COLO668 (cell line): ENCODE measurements around the gene GATA5.

Experiments
- DNase-seq: peaks from one replicate; lab custom pipeline; 2025; ENCODE audit not compliant: unreplicated experiment; lab: John Stamatoyannopoulos, UW

GATA5 gene

DNA sequence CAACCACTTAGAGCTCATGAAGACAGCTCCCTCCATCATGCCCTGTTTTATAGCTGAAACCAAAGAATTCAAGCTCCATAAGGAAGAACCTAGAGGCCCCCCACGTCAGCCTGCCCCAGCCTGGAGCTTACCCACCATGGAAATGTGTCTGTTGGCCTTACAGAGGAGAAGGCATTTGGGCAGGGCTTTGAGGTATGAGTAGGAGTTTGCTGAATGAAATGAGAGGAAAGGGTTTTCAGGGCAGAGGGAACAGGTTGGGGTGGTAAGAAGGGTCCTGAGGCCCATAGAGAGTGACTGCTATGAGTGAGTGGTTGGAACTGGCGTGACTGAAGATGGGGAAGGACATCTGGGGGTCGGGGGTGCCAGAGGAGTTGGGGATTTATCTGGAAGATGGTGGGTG, 12.7 kb upstream of the GATA5 start:
- DNase-seq = no peak

DNA sequence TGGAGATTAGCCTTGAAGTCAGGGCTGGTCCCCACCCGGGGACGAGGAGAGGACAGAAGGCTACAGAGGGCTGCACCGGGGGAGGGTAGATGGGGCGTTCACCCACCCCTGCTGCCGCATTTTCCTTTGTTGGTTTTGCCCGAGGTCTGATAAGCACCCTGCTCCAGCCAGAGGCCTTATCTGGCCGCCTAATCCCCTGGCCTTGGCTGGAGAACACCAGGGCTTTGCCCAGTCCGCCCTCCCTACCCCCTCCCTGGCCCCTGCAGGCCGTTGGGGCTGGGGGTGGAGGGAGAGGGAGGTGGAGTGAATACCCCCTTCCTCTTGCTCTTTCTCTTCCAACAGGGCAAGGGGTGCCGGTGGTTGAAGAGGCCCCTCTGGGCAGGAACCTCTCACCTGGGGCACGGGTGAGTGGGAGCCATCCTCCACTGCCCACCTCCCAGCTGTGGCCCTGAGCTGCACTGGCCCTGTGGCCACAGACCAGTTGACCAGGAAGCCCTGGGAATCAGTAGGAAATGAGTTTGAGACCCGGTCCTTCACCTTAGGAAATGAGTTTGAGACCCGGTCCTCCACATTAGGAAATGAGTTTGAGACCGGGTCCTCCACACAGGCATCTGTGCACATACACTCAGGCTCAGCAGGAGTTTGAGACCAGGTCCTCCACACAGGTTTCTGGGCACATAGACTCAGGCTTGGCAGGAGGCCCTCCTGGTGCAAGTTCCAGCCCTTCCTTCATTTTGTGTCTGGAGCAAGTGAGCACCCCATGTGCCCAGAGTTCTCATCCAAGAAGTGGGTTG, 12.0 kb upstream of the GATA5 start:
- DNase-seq = no peak

DNA sequence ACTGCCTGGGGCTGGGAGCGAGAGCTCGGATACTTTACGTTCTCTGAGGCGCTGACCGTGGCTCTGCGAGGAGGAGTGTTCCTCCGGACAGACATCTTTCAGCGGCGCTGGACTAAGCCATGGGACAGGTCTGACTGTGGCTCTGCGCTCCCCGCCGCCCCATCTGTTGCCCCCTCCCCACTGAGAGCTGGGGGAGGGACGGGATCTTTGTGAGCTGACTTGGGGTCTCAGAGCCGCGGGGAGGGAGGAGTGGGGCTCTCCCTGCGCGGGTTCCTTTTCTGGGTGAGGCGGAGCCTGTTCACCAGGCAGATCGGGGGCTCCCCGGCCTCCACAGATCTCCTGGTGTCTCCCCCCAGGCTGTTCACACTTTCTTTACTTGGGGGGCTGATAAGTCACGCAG, 11.3 kb upstream of the GATA5 start:
- no peak for DNase-seq

DNA sequence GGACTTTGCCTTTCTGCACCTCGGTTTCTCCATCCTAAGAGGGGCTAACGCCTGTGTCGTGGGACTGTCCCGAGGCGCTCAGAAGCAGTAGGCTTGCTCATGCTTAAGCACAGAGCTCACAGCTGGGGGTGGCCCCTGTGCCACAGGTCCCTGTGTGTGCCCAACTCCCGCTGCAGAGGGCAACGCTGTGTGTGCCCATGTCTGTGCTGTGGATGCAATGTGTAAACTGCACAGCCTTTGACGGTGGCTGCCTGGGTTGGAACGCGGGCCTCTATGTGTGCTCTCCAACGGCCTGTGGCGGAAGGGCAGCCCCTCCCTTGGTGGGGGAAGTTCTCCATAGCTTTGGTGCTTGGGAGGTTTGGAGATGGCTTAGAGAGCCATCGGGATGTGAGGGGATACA, 10.7 kb upstream of the GATA5 start:
- DNase-seq = no peak

DNA sequence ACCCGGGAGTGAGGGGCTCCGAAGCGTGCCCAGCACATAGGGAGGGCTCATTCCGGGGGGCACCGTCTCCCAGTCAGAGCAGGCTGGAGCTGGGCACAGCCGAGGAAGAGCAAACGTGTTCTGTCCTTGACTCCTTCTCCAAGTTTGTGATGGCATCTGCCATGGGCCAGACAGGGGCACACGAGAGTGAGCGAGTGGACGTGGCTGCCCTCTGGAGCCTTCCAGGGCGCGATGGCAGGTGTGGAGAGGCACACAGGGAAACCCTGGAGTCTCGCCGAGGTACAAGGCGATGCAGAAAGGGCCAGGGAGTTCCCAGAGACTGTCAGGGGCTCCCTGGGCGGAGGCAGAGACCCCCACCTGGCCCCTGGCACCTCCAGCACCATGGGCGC, 9.9 kb upstream of the GATA5 start:
- DNase-seq = no peak

DNA sequence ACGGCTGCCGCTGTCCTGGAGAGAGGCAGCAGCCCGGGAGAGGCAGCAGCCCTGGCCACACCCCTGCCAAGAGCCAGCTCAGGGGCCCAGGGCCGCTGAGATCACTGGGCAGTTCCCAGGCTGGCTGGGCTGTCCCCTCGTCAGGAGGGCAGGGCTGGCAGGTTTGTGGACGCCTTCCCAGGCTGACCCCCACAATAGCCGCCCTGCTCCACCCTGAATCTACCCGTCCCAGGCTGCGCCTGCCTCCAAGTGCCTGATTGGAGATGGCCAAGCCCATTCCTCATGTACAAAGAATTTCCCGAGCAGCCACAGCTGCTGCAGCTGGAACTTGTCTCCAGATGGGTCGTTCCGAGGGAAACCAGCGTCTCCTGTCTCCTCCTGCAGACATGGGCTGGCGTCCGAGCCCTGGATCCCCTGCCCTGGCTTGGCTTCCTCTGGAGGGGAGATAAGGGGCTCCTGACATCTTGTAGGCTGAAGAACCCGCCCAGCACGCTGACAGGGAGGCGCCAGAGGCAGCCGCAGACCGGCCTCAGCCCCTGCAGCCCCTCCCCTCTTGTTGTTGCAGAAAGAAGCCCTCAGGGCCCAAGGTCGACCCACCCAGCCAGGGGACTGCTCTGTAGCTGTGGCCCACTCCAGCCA, 9.4 kb upstream of the GATA5 start:
- no peak for DNase-seq

DNA sequence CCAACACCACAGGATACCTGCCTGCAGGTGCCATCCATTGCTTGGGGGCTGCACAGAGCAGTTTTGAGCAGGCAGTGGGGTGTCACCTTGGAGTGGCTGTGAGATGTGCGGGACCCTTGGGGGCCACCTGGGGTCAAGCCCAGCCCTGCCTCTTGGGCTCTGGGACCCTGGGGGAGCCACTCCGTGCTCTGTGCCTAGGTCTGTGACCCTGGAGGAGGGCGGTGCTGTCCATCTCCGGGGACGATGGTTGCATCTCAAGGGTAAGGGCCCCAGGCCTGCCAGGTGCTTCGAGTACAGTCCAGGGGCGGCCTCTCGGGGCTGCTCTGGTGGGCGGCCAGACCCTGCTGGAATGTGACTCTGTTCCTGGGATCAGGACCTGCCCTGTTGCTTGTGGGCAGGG, 8.7 kb upstream of the GATA5 start:
- DNase-seq = no peak

DNA sequence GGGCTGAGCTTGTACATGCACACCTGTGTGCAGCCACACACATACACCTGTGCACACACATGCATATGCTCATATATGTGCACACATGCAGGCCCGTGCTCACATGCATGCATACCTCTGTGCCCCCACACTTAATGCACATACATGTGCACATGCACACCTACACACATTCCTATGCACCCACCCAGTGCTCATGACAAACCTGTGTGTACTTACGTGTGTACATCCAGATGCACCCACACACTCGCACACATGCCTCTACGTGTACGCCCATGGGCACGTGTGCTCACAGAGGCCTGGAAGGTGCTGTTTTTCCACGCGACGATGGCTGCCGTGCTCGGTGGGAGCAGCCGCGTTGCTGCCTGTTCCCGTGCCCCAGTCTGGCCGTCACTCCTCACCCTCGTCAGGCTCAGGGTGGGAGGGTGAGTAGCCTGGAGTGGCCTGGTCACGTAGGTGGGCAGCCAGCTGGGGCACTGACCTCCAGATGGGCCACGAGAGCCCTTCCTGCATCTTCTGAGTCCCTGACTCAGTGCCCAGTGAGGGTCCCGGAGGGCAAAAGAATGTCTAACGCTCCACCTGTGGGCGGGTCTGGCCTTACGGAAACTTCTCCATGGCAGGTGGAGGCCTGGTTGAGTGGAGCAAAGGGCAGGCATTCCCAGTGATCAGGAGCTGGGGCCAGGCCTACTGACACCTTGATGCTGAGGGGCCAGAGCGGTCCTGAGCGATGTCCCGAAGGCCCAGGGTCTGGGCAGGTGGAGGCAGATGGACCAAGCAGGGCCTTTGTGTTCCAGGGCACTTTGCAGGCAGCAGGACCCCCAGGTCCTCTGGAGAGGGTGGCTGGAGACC, 8.0 kb upstream of the GATA5 start:
- no peak for DNase-seq

DNA sequence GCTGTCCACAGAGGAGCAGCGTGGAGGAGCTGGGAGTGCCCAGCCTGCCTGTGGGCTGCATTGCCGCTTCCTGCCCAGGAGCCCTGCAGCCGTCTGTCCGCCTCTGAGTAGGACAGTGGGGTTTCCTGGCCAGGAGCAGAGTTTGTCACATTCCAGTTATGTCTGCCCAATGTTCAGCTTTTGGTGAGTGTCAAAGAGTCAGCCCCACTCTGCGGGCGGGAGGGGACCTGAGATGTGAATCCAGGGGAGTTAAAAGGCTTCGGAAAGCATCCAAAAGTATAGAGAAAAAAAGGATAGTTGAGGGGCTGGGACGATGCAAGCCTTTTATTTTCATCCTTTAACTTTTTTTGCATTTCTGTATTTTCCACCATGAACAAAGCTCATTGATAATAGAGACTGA, 7.2 kb upstream of the GATA5 start:
- no peak for DNase-seq

DNA sequence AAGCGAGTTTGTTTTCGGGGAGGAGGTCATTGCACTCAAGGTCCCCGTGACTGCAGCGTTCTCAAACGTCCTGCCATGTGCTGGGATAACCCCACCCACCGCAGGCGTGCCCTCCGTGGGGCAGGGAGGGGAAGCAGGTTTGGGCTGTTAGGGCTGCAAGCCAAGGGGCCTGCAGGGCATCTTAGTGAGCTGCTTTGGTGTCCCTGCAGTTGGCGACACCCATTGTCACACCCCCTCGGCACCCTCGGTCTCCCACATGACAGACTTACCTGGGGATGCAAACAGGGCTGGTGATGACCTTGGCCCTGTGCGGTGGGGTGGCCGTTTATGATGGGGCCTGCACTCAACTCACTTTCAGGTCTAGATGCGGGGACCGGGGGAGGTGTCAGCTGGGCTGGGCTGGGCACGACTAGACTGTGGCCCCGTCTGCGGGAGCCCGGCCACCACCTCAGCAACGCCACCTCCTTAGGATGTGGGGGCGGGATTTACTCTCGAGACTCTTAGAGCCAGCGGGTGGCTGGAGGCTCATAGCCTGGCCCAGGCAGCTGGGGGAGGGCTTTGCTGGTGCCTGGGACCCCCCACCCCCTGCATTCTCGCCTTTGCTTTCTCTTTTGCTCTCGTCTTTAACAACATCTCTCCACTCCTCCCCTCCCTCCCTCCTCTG, 6.5 kb upstream of the GATA5 start:
- DNase-seq = no peak

DNA sequence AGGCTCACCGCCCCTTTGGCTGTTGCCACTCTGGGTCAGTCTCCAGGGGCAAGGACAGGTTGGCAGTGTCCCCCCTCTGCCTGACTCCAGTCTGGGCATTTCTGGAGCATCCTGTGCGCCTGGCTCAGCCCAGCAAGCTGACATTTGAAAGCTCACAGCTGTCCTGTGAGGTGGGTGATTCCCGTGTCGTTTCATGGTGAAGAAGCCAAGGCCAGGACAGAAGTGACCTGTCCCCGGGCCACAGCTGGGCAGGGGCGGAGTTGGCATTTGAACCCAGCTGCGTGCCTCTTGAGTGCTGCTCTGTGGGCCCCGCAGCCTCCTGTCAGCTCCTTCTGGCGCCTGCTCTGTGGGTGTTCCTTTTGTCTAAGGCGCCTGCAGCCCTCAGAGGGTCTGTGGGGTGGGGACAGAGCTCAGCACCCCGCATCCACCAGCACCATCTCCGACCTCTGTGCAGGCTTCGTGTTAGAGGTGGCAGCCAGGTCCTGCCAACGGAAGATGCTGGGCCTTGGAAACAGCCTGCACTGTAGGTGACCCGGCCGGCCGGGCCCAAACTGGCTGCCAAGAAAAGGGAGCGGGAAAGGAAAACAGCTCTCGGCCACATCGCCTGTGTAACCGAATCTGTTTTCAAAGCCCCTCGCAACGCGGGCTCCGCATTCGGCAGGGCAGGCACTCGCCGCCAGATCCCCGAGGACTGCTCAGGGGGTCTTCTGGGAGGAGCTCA, 5.8 kb upstream of the GATA5 start:
- DNase-seq = no peak

DNA sequence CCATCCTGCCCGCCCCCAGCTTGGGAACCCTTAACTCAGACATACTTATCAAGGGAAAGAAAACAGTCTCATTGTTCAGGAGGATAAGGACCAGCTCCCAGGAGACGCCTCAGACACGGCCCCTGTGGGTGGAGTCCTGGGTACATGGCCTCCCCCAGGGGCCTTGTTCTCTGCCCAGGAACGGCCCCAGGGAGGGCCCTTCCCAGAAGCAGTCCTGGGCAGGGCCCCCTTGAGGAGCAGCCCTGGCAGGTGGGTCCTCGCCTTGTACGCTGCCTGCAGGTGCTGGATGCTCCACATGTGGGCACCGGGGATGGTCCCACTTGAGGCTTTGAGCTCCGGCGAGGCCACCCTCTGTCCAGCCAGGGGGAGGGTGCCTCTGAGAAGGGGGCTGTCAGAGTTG, 4.5 kb upstream of the GATA5 start:
- DNase-seq = no peak

DNA sequence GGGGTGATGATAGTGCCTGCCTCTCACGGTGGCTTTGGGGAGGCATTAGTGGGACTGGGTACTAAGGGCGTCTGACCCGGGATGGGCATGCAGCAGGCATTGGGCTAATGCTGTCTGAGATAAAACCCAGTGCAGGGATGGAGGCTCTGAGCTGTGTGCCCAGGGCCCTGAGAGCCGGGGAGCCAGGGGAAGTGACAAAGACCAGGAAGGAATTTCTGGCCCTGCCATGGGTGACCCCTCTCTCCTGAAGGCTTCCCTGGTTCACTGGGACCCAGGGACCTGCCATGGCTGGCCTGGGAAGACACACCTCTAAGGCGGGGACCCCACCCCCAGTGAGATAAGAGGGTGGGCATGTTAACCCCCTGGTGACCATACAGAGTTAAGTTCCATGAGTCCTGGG, 3.9 kb upstream of the GATA5 start:
- DNase-seq = no peak

DNA sequence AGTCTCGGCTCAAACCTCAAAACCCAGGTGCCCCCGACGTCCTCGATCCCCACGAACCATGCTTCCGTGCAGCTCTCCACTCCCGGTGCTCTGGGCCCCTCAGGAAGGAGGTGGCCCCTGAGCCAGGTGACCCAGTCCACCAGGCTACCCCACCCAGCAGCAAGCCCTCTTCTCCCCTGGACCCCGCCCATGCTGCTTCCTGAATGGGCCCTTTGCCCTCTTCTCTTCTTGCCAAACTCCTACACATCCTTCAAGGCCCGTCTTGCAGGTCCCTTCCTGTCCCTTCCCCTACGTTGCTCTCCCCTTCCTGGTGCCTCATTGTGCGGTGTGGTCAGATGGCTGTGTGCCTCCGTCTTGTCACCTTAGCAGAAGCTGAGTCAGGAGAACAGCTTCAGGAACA, 3.4 kb upstream of the GATA5 start:
- DNase-seq = no peak

DNA sequence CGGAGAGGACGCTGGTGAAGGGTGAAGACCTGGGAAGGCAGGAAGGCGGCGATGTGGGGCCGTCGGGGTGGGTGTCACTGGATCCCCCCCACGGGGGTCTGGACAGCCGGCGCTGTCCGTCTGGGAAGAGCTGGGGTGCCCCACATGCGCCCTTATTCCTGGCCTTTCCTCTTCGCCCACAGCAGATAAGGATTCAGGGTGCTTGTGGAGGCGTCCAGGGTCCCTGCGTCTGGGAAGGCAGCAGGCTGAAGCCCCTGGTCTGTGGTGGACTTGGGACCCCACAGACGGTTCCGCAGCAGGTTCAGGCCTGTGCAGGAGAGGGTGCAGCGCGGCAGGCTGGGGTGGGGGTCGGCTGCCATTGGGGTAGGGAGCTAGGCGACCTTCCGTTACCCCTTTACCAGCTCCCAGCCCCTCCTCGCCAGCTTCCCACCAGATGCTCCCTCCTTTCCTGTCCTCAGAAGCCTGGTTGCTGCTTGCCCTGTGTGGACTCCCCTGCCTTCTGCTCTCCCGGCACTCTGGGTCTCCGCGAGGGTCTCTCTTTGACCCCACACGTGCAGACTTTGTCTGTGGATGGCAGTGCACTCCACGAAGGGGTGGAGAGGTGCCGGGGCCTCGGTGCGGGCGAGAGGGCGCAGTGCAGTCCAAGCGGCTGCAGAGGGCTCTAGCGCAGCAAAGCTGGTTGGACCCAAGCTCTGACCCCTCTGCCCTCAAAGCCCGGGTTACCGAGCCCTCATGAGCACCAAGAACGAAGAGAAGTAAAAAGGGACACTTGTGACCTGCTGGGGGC, 2.1 kb upstream of the GATA5 start:
- no peak for DNase-seq

DNA sequence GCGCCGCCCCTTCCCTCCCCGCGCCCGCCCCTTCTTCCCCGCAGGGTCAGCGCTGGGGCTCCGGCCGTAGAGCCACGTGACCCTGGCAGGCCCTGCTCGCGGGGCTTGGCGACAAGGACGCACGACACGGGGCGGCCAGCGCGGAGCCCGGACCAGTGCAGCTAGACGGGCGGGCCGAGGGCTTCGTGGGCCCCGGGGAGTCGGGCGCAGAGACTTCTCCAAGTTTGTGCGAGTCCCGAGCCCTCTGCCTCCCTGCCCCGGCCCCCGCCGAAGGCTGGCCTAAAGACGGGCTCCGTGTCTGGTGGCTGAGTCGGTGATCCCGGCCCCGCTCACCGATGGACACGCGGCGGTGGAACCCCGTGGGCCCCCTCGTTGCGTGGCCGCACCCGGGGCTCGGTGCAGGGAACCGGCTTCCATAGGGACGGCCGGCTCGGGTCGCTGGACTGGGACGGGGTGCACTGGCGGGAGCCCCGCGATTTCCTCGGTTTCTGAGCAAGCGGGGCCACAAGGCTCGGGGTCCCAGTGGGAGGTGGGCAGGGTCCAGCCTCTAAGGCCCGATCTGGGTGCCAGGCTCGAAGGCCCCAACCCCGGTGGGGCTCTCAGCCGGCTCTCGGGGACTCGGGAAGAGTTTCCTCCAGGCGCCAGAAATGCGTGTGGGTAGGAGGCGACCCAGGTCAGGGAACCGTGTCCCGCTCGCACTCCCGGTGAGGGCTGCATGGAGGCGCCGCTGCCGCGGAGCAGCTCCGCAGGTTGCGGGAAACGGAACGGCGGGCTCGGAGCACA, 452 bp upstream of the GATA5 start:
- DNase-seq = no peak

DNA sequence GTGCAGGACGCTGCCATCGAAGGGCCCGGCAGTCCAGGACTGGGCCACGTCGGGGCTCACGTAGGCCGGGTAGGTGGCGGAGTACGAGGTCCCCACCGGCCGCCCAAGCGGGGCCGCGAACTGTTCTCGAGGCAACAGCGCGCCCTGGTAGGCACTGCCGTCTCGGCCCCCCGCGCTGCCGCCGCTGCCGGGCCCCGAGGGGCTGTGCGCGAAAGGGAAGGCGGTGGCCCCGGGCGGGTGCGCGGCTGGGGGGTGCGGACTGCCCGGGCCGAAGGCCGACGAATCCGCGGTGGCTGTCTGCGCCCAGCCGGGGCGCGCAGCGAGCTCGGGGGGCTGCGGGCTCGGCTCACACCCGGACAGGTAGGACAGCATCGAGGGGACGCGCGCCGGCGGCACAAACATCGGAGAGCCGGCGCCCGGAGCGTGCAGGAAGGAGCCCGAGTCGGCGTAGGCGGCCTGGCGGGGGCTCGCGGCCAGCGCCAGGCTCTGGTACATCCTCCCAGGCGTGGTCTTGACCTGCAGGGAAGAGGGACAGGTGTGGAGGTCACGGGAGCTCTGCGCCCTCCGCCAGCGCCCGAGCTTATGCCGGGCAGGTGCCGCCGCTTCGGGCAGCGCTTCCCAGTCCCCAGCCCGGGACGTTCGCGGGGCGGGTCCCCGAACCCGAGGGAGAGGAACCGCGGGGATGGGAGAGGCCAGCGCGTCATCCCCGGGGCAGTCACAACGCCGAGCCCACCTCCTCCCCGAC, 596 bp downstream of the GATA5 start:
- DNase-seq = no peak

DNA sequence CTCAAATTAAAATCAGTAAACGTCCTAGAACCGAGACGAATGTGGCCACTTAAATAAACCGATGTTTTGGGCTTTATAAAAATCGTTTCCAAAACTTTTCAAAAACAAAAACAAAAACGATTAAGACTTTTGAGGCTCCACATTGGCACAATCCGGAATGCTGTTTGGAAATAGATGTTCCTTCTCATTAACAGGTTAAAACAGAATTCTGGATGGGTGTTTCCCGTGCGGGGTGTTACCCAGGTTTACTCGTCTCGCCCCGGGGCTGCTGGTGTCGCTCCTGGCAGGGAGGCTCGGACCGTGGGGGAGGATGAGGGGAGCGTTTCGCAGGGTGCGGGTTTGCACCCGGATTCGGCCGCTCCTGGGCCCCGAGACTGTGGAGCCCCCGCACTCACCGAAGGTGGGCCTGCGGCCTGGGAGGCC, 1.2 kb downstream of the GATA5 start:
- no peak for DNase-seq
